Activated CD4-positive, alpha-beta T cell treated with anti-CD3 and anti-CD28 coated beads for 36 hours (primary cell): ENCODE results near the gene HUNK. TPM values are rescaled to one million over a fixed set of nuclear protein-coding genes. Genes with fewer than 3 reads are reported as not detected.
"Not testable (repeated sequence)": the region's sequence is repeated elsewhere in the genome, so short reads cannot be mapped to it uniquely, and the experiment has no call there.

Experiments used
- ATAC-seq: fragments of 200-7000 bp; cut with Tn5 transposase; one replicate; pipeline ENCODE4 v1.10.0; 2021; ENCODE audit warnings: mild to moderate bottlenecking, moderate library complexity
- CTCF ChIA-PET: fragments of 350-600 bp; sonication (Branson Sonifier 250); formaldehyde crosslinking; loops from one replicate; lab custom pipeline; 2021; ENCODE audit warnings: antibody characterized with exemption; lab: Charles Lee
- POLR2A ChIA-PET: fragments of 350-600 bp; sonication (Branson Sonifier 250); formaldehyde crosslinking; loops from one replicate; lab custom pipeline; 2021; ENCODE audit warnings: antibody characterized with exemption, inconsistent platforms; lab: Charles Lee
- DNase-seq: peaks from one replicate; pipeline ENCODE4 v3.0.0-alpha.2; 2020
- H3K27ac Mint-ChIP-seq: one replicate; pipeline ENCODE4 v1.8.0; 2021; ENCODE audit warnings: mixed read lengths
- H3K27me3 Mint-ChIP-seq: one replicate; pipeline ENCODE4 v1.8.0; 2021; ENCODE audit warnings: mixed read lengths
- H3K36me3 Mint-ChIP-seq: one replicate; pipeline ENCODE4 v1.8.0; 2021; ENCODE audit warnings: low read depth, mixed read lengths
- H3K4me1 Mint-ChIP-seq: one replicate; pipeline ENCODE4 v1.8.0; 2021; ENCODE audit warnings: mixed read lengths
- H3K4me3 Mint-ChIP-seq: one replicate; pipeline ENCODE4 v1.8.0; 2021; ENCODE audit warnings: mild to moderate bottlenecking, moderate library complexity, mixed read lengths
- H3K9me3 Mint-ChIP-seq: one replicate; pipeline ENCODE4 v1.8.0; 2021; ENCODE audit warnings: low read depth, mixed read lengths
- intact Hi-C, 2 experiments: fragments of 100-400 bp; cut with DNase I in 1 of 2; cut with micrococcal nuclease in 1 of 2; formaldehyde crosslinking; loops; one replicate each; pipeline versions ENCODE4 v1.14.2 to v1.15.1; 2022 to 2024; cut with DNase I, micrococcal nuclease
- total RNA-seq, 2 experiments: library from RNA; stranded (reverse); gene quantifications; one replicate each; pipeline ENCODE4 v1.2.3, GENCODE V29; 2021

The HUNK gene
- total RNA-seq, 2 experiments from 2014 or later, result 0.02 to 0.27 TPM

- intact Hi-C loops, result no loop called here
- H3K4me1 Mint-ChIP-seq, result no peaks in the 10 kb centered on the region
- ChIA-PET POLR2A (no interaction called here), CTCF (no interaction called here)
- no peak overlapping the region for H3K27ac Mint-ChIP-seq
- H3K27me3 Mint-ChIP-seq, result peaks cover 4% of the 10 kb centered on the region
- no peak overlapping the region for H3K4me3 Mint-ChIP-seq
- ATAC-seq (no peak), DNase-seq (no peak)
- no peaks in the 10 kb centered on the region for H3K9me3 Mint-ChIP-seq
- H3K36me3 Mint-ChIP-seq, result no peaks in the 10 kb centered on the region
Measured at GRCh38 chr21:31945141-31945540, 72.3 kb downstream of the HUNK start.

- intact Hi-C loops, result no loop called here
- H3K36me3 Mint-ChIP-seq, result no peaks in the 10 kb centered on the region
- H3K4me3 Mint-ChIP-seq, result no peak overlapping the region
- CTCF ChIA-PET, result no interaction called here
- H3K9me3 Mint-ChIP-seq, result no peaks in the 10 kb centered on the region
- H3K4me1 Mint-ChIP-seq, result no peaks in the 10 kb centered on the region
- DNase-seq (no peak), ATAC-seq (no peak)
- H3K27ac Mint-ChIP-seq, result no peak overlapping the region
- H3K27me3 Mint-ChIP-seq, result peaks cover 4% of the 10 kb centered on the region
- POLR2A ChIA-PET, result no interaction called here
Measured at GRCh38 chr21:31945546-31945945, 72.7 kb downstream of the HUNK start.

GRCh38 chr21:31946231-31946630, 73.4 kb downstream of the HUNK start:
- Mint-ChIP-seq H3K36me3 (no peaks in the 10 kb centered on the region), H3K27ac (no peak overlapping the region), H3K27me3 (peaks cover 4% of the 10 kb centered on the region), H3K4me1 (no peaks in the 10 kb centered on the region), H3K4me3 (no peak overlapping the region), H3K9me3 (no peaks in the 10 kb centered on the region)
- ChIA-PET CTCF (no interaction called here), POLR2A (no interaction called here)
- intact Hi-C loops, result no loop called here
- ATAC-seq, result no peak
- no peak for DNase-seq

- ATAC-seq, H3K9me3 Mint-ChIP-seq, H3K4me1 Mint-ChIP-seq, POLR2A ChIA-PET, intact Hi-C loops, H3K27ac Mint-ChIP-seq, H3K27me3 Mint-ChIP-seq, H3K36me3 Mint-ChIP-seq, H3K4me3 Mint-ChIP-seq, CTCF ChIA-PET, DNase-seq: not testable (repeated sequence)
Measured at GRCh38 chr21:31946876-31947550, 74.2 kb downstream of the HUNK start.

GRCh38 chr21:31948676-31949075, 75.9 kb downstream of the HUNK start:
- Mint-ChIP-seq H3K27ac (no peak overlapping the region), H3K36me3 (no peaks in the 10 kb centered on the region), H3K4me1 (no peaks in the 10 kb centered on the region), H3K4me3 (no peak overlapping the region), H3K27me3 (peaks cover 4% of the 10 kb centered on the region), H3K9me3 (no peaks in the 10 kb centered on the region)
- ChIA-PET POLR2A (no interaction called here), CTCF (no interaction called here)
- ATAC-seq (no peak), DNase-seq (no peak)
- intact Hi-C loops, result no loop called here

- no peak for ATAC-seq
- Mint-ChIP-seq H3K9me3 (no peaks in the 10 kb centered on the region), H3K27ac (no peak overlapping the region), H3K27me3 (peaks cover 2% of the 10 kb centered on the region), H3K4me3 (no peak overlapping the region), H3K36me3 (no peaks in the 10 kb centered on the region), H3K4me1 (no peaks in the 10 kb centered on the region)
- ChIA-PET POLR2A (no interaction called here), CTCF (no interaction called here)
- intact Hi-C loops, result no loop called here
- DNase-seq, result no peak
Measured at GRCh38 chr21:31952828-31953227, 80.0 kb downstream of the HUNK start.

GRCh38 chr21:31957631-31958030, 84.8 kb downstream of the HUNK start:
- Mint-ChIP-seq H3K4me1 (peaks cover 5% of the 10 kb centered on the region), H3K9me3 (no peaks in the 10 kb centered on the region), H3K27me3 (peaks cover 5% of the 10 kb centered on the region), H3K36me3 (no peaks in the 10 kb centered on the region), H3K4me3 (no peak overlapping the region), H3K27ac (no peak overlapping the region)
- POLR2A ChIA-PET, result no interaction called here
- CTCF ChIA-PET, result no interaction called here
- intact Hi-C loops, result no loop called here
- ATAC-seq (no peak), DNase-seq (peak; percentile 7)

- Mint-ChIP-seq H3K27ac (no peak overlapping the region), H3K4me3 (no peak overlapping the region), H3K9me3 (no peaks in the 10 kb centered on the region), H3K4me1 (peaks cover 5% of the 10 kb centered on the region), H3K27me3 (peaks cover 7% of the 10 kb centered on the region), H3K36me3 (no peaks in the 10 kb centered on the region)
- intact Hi-C loops, result no loop called here
- no peak for ATAC-seq
- DNase-seq, result no peak
- CTCF ChIA-PET, result no interaction called here
- POLR2A ChIA-PET, result no interaction called here
Measured at GRCh38 chr21:31959881-31960280, 87.1 kb downstream of the HUNK start.

GRCh38 chr21:31961027-31961426, 88.2 kb downstream of the HUNK start:
- Mint-ChIP-seq H3K27ac (no peak overlapping the region), H3K27me3 (peaks cover 13% of the 10 kb centered on the region), H3K9me3 (no peaks in the 10 kb centered on the region), H3K4me1 (peaks cover 5% of the 10 kb centered on the region), H3K36me3 (no peaks in the 10 kb centered on the region), H3K4me3 (no peak overlapping the region)
- no peak for ATAC-seq
- intact Hi-C loops, result no loop called here
- ChIA-PET CTCF (no interaction called here), POLR2A (no interaction called here)
- no peak for DNase-seq

GRCh38 chr21:31961704-31962103, 88.9 kb downstream of the HUNK start:
- POLR2A ChIA-PET, result no interaction called here
- DNase-seq (no peak), ATAC-seq (no peak)
- peaks cover 5% of the 10 kb centered on the region for H3K4me1 Mint-ChIP-seq
- peaks cover 11% of the 10 kb centered on the region for H3K27me3 Mint-ChIP-seq
- H3K36me3 Mint-ChIP-seq, result no peaks in the 10 kb centered on the region
- CTCF ChIA-PET, result interaction anchor here (0.6 kb wide), 2 partner anchors 12 to 174 kb away, joined by 3 read pairs; no protein-coding TSS in a partner anchor
- intact Hi-C loops, result no loop called here
- no peak overlapping the region for H3K4me3 Mint-ChIP-seq
- H3K9me3 Mint-ChIP-seq, result no peaks in the 10 kb centered on the region
- no peak overlapping the region for H3K27ac Mint-ChIP-seq

- ChIA-PET CTCF (interaction anchor here (0.6 to 1.0 kb wide), 2 partner anchors 14 to 221 kb away, joined by 3 to 4 read pairs; no protein-coding TSS in a partner anchor), POLR2A (no interaction called here)
- intact Hi-C loops, result no loop called here
- DNase-seq, result no peak
- no peaks in the 10 kb centered on the region for H3K36me3 Mint-ChIP-seq
- no peak overlapping the region for H3K27ac Mint-ChIP-seq
- no peaks in the 10 kb centered on the region for H3K4me1 Mint-ChIP-seq
- ATAC-seq, result no peak
- no peak overlapping the region for H3K4me3 Mint-ChIP-seq
- no peaks in the 10 kb centered on the region for H3K9me3 Mint-ChIP-seq
- peaks cover 11% of the 10 kb centered on the region for H3K27me3 Mint-ChIP-seq
Measured at GRCh38 chr21:31964692-31965091, 91.9 kb downstream of the HUNK start.

GRCh38 chr21:31967334-31967733, 94.5 kb downstream of the HUNK start:
- DNase-seq, result no peak
- no peak for ATAC-seq
- POLR2A ChIA-PET, result no interaction called here
- CTCF ChIA-PET, result no interaction called here
- Mint-ChIP-seq H3K27me3 (peaks cover 13% of the 10 kb centered on the region), H3K4me3 (no peak overlapping the region), H3K27ac (no peak overlapping the region), H3K4me1 (no peaks in the 10 kb centered on the region), H3K9me3 (no peaks in the 10 kb centered on the region), H3K36me3 (no peaks in the 10 kb centered on the region)
- intact Hi-C loops, result no loop called here
